Natural killer cell treated with Interleukin-12 subunit alpha and Interleukin-12 subunit beta and Interleukin-15 and Interleukin-18, amount 100 ng/mL, for 72 hours (primary cell): ENCODE measurements around the gene TNFRSF1B. TPM values are rescaled to one million over a fixed set of nuclear protein-coding genes. Genes with fewer than 3 reads are reported as not detected.
A peak's percentile ranks its signal among the peaks of the same experiment; 100 is the strongest.

Source experiments
- ATAC-seq, 2 donors: fragments of 150-1000 bp; cut with Tn5 transposase in 1 of 2; sonication (Bioruptor Pico), chemical (Tn5 transposase) in 1 of 2; 2 replicates each; pipeline ENCODE4 v1.10.0; 2021
- DNase-seq: peaks from one replicate; pipeline ENCODE4 v3.0.0; 2022; ENCODE audit warnings: low spot score
- H3K27ac Mint-ChIP-seq, 2 donors: 1 replicate in 1 of 2; 2 replicates in 1 of 2; pipeline ENCODE4 v1.8.0; 2022; ENCODE audit warnings: mixed read lengths in 2 of 2, mild to moderate bottlenecking in 1 of 2, moderate library complexity in 1 of 2
- H3K27me3 Mint-ChIP-seq, 2 donors: 1 replicate in 1 of 2; 2 replicates in 1 of 2; pipeline ENCODE4 v1.8.0; 2022; ENCODE audit warnings: mixed read lengths in 2 of 2
- H3K36me3 Mint-ChIP-seq: one replicate; pipeline ENCODE4 v1.8.0; 2022; ENCODE audit warnings: mixed read lengths
- H3K4me1 Mint-ChIP-seq, 2 donors: 1 replicate in 1 of 2; 2 replicates in 1 of 2; pipeline ENCODE4 v1.8.0; 2022; ENCODE audit warnings: low read depth in 2 of 2, mixed read lengths in 2 of 2, mild to moderate bottlenecking in 1 of 2
- H3K4me3 Mint-ChIP-seq: one replicate; pipeline ENCODE4 v1.8.0; 2022; ENCODE audit warnings: mixed read lengths
- H3K9me3 Mint-ChIP-seq: 2 replicates; pipeline ENCODE4 v1.8.0; 2022; ENCODE audit warnings: mixed read lengths
- total RNA-seq, 2 donors: library from RNA; stranded (reverse); gene quantifications; one replicate each; pipeline ENCODE4 v1.2.3, GENCODE V29; 2022

TNFRSF1B gene
- total RNA-seq, 2 donors from 2014 or later = 452 to 479 TPM

- Mint-ChIP-seq H3K27ac (peak overlapping the region; percentile 99), H3K36me3 (peaks cover 6% of the 10 kb centered on the region), H3K4me1 (peaks cover 77 to 80% of the 10 kb centered on the region in 2 donors), H3K9me3 (no peaks in the 10 kb centered on the region), H3K4me3 (peak overlapping the region; percentile 100), H3K27me3 (no peaks in the 10 kb centered on the region)
- peak; percentile 80 for DNase-seq
- peak; percentile 73 to 74 for ATAC-seq
Observed at GRCh38 chr1:12179111-12179519, 12.3 kb downstream of the TNFRSF1B start.

- Mint-ChIP-seq H3K36me3 (peaks cover 6% of the 10 kb centered on the region), H3K27ac (peak overlapping the region; percentile 99), H3K27me3 (no peaks in the 10 kb centered on the region), H3K4me1 (peaks cover 77% of the 10 kb centered on the region in 2 donors), H3K4me3 (peak overlapping the region; percentile 38), H3K9me3 (no peaks in the 10 kb centered on the region)
- no peak for DNase-seq
- ATAC-seq = no peak
Observed at GRCh38 chr1:12179676-12180075, 12.9 kb downstream of the TNFRSF1B start.

- peak overlapping the region; percentile 99 for H3K27ac Mint-ChIP-seq
- H3K9me3 Mint-ChIP-seq = no peaks in the 10 kb centered on the region
- H3K4me1 Mint-ChIP-seq = peaks cover 73 to 78% of the 10 kb centered on the region in 2 donors
- H3K4me3 Mint-ChIP-seq = no peak overlapping the region
- DNase-seq = no peak
- H3K36me3 Mint-ChIP-seq = peaks cover 6% of the 10 kb centered on the region
- ATAC-seq = no peak
- H3K27me3 Mint-ChIP-seq = no peaks in the 10 kb centered on the region
Observed at GRCh38 chr1:12180315-12180714, 13.5 kb downstream of the TNFRSF1B start.

- DNase-seq = no peak
- Mint-ChIP-seq H3K27me3 (no peaks in the 10 kb centered on the region), H3K36me3 (peaks cover 6% of the 10 kb centered on the region), H3K27ac (peak overlapping the region; percentile 65 to 99), H3K4me3 (peak overlapping the region; percentile 3), H3K9me3 (no peaks in the 10 kb centered on the region), H3K4me1 (peaks cover 67 to 77% of the 10 kb centered on the region in 2 donors)
- ATAC-seq = no peak
Observed at GRCh38 chr1:12180903-12181302, 14.1 kb downstream of the TNFRSF1B start.

DNA sequence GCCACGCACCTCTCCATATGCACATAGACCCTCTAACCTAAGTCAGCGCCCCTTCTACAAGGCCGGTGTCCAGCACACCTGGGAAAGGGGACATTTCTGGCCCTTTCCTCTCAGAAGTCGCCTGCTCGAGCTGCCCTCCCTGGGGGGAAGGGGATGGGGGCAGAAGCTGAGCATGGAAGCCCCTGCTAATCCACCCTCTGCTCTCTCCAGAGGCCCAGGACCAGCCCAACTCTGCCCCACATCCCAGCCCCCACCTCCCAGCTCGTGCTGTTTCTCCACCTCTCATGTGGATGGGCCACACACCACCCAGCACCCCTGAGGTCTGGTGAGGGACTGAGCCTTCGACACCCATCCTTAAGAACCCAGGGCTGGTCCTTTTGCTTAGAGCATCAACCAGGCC, 14.8 kb downstream of the TNFRSF1B start:
- Mint-ChIP-seq H3K4me3 (peak overlapping the region; percentile 54), H3K36me3 (peaks cover 6% of the 10 kb centered on the region), H3K27ac (peak overlapping the region; percentile 65 to 99), H3K9me3 (no peaks in the 10 kb centered on the region), H3K27me3 (no peaks in the 10 kb centered on the region), H3K4me1 (peaks cover 61 to 74% of the 10 kb centered on the region in 2 donors)
- DNase-seq (no peak), ATAC-seq (no peak)

DNA sequence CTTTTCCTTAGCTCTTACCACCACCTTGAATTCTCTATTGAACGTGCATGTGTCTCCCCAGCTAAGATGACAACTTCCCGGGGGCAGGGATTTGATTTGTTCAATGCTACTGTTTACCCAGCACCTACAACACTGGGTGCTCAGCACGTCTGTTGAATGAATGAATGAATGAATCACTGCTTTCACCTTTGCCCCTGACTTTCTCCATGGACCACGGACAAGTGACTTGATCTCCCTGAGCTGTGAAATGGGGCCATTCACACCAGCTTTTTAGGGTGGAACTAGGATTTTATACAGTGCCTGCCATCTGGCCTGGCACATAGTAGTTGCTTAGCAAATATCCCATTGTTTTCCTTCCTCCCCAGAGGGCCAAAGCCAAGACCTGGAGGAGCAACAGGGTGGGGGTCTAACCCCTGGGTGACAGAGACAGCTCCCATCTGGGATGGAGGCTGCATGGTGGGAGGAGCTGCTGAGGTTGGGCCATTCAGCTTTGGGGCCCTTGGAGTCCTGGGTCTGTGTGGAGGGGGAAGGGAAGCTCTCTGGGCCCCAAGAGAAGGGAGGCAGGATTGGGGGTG, 15.7 kb downstream of the TNFRSF1B start:
- no peak for ATAC-seq

DNA sequence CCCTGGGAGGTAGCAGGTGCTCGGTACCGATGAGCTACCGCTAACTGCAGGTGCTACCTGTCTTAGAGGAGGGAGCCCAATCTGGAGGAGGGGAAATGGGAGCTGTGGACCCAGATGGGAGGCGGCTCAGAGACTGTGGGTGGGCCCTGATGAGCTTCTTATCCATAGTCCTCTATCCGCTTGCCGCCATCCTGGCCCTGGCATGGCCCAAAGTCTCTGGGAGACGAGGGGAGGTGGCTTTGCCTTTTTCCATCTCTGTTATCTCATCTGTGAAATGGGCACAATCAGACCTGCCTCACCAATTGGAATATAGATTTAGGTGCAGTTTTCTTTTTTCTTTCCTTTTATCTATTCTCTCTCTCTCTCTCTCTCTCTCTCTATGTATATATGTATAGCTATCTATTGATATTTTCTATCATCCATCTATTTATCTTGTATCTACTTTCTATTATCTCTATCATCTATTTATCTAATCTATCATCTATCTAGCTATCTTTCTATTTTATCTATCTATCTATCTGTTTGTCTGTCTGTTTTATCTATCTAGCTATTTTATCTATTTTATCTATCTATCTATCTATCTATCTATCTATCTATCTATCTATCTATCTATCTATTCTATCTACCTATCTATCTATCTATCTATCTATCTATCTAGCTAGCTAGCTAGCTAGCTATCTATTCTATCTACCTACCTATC, 16.5 kb downstream of the TNFRSF1B start:
- peaks cover 10% of the 10 kb centered on the region for H3K36me3 Mint-ChIP-seq
- peak overlapping the region; percentile 65 to 99 for H3K27ac Mint-ChIP-seq
- peaks cover 59 to 76% of the 10 kb centered on the region in 2 donors for H3K4me1 Mint-ChIP-seq
- H3K27me3 Mint-ChIP-seq = no peaks in the 10 kb centered on the region
- no peak for ATAC-seq
- DNase-seq = no peak
- H3K4me3 Mint-ChIP-seq = peak overlapping the region; percentile 54
- H3K9me3 Mint-ChIP-seq = no peaks in the 10 kb centered on the region

More for the DNA sequence above, 15.7 kb downstream of the TNFRSF1B start:
- H3K36me3 Mint-ChIP-seq = peaks cover 6% of the 10 kb centered on the region
- H3K4me3 Mint-ChIP-seq = peak overlapping the region; percentile 54
- H3K9me3 Mint-ChIP-seq = no peaks in the 10 kb centered on the region
- peak overlapping the region; percentile 65 to 99 for H3K27ac Mint-ChIP-seq
- peaks cover 59 to 76% of the 10 kb centered on the region in 2 donors for H3K4me1 Mint-ChIP-seq
- H3K27me3 Mint-ChIP-seq = no peaks in the 10 kb centered on the region
- no peak for DNase-seq

GRCh38 chr1:12184008-12184681, 17.4 kb downstream of the TNFRSF1B start:
- peaks cover 10% of the 10 kb centered on the region for H3K36me3 Mint-ChIP-seq
- peak overlapping the region; percentile 65 to 99 for H3K27ac Mint-ChIP-seq
- peaks cover 52 to 75% of the 10 kb centered on the region in 2 donors for H3K4me1 Mint-ChIP-seq

GRCh38 chr1:12185036-12185917, 18.5 kb downstream of the TNFRSF1B start:
- H3K9me3 Mint-ChIP-seq = no peaks in the 10 kb centered on the region
- DNase-seq = no peak
- peak overlapping the region; percentile 65 to 99 for H3K27ac Mint-ChIP-seq
- no peak overlapping the region for H3K4me3 Mint-ChIP-seq
- peaks cover 55 to 76% of the 10 kb centered on the region in 2 donors for H3K4me1 Mint-ChIP-seq
- H3K36me3 Mint-ChIP-seq = peaks cover 16% of the 10 kb centered on the region
- H3K27me3 Mint-ChIP-seq = no peaks in the 10 kb centered on the region
- ATAC-seq = no peak

More at GRCh38 chr1:12184008-12184681, 17.4 kb downstream of the TNFRSF1B start:
- DNase-seq (no peak), ATAC-seq (peak in 1 of 2 donors; percentile 24)
- Mint-ChIP-seq H3K27me3 (no peaks in the 10 kb centered on the region), H3K4me3 (peak overlapping the region; percentile 44), H3K9me3 (no peaks in the 10 kb centered on the region)

- Mint-ChIP-seq H3K27me3 (no peaks in the 10 kb centered on the region), H3K4me3 (no peak overlapping the region), H3K36me3 (peaks cover 16% of the 10 kb centered on the region), H3K4me1 (peaks cover 55 to 76% of the 10 kb centered on the region in 2 donors), H3K27ac (peak overlapping the region; percentile 76 to 81), H3K9me3 (no peaks in the 10 kb centered on the region)
- peak in 1 of 2 donors; percentile 26 for ATAC-seq
- no peak for DNase-seq
Observed at GRCh38 chr1:12185918-12186678, 19.3 kb downstream of the TNFRSF1B start.

DNA sequence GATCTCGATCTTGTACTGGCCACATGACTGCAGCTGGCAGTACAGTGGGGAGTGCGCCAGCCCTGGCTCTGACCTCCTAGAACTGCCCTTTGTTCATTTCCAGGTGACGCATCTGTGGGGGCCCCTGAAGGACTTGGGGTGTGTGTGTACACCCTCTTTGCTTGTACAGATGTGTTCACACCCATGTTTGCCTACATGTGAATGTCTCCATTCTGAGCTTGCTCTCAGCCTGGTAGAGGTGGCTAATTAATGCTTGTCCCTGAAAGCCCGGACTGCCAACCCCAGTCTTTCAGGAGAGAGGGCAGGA, 19.8 kb downstream of the TNFRSF1B start:
- ATAC-seq (no peak), DNase-seq (no peak)
- H3K4me1 Mint-ChIP-seq = peaks cover 51 to 79% of the 10 kb centered on the region in 2 donors
- no peak overlapping the region for H3K4me3 Mint-ChIP-seq
- no peaks in the 10 kb centered on the region for H3K27me3 Mint-ChIP-seq
- peak overlapping the region; percentile 45 to 76 for H3K27ac Mint-ChIP-seq
- H3K36me3 Mint-ChIP-seq = peaks cover 16% of the 10 kb centered on the region
- H3K9me3 Mint-ChIP-seq = no peaks in the 10 kb centered on the region

DNA sequence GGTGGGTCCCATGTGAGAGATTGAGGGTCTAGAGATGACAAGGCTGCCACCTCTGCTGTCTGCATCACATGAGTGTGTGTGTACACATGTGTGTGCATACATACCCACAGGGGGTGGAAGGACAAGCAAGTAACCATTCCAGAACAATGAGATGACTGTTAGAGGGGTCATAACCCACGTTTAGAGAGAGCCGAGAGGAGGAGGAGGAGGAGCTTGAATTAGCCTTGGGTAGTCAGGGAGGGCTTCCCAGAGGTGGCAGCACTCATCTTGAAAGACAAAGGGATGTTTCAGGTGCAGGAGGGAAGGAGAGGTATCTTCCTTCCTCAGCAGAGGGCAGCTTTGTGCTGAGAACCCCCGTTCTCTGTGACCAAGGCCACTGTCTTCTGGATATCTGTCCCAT, 21.3 kb downstream of the TNFRSF1B start:
- Mint-ChIP-seq H3K9me3 (no peaks in the 10 kb centered on the region), H3K4me3 (no peak overlapping the region), H3K36me3 (peaks cover 16% of the 10 kb centered on the region), H3K4me1 (peaks cover 40 to 70% of the 10 kb centered on the region in 2 donors), H3K27ac (peak overlapping the region; percentile 45 to 76), H3K27me3 (no peaks in the 10 kb centered on the region)
- ATAC-seq = no peak
- no peak for DNase-seq
